HCT116 (cell line): ENCODE data around the gene WDR37. TPM values are rescaled to one million over a fixed set of nuclear protein-coding genes. Genes with fewer than 3 reads are reported as not detected.

Experiments
- ATAC-seq: fragments of 200-7000 bp; cut with Tn5 transposase; 2 replicates; pipeline ENCODE4 v1.9.1; 2020; ENCODE audit warnings: mild to moderate bottlenecking, moderate library complexity
- BruUV-seq: library from RNA; stranded (reverse); fragments of 400-500 nt; replicated peaks from 2 replicates; lab custom pipeline; 2021; lab: Mats Ljungman, UMichigan
- CTCF ChIA-PET: fragments of 300-600 bp; sonication (Branson Sonifier 250); formaldehyde crosslinking; loops from one replicate; lab custom pipeline; 2021; ENCODE audit warnings: antibody characterized with exemption; lab: Charles Lee
- POLR2A ChIA-PET: fragments of 300-600, 350-600 bp; sonication (Branson Sonifier 250); formaldehyde crosslinking; loops from one replicate; lab custom pipeline; 2021; ENCODE audit warnings: antibody characterized with exemption; lab: Charles Lee
- RAD21 ChIA-PET, 2 experiments: fragments of 300-600 bp; sonication (Branson Sonifier 250); formaldehyde crosslinking; loops; one replicate each; lab custom pipeline; 2023; ENCODE audit warnings: low total read pairs in 2 of 2; ENCODE audit not compliant: uncharacterized antibody in 2 of 2, unreplicated experiment in 2 of 2, low non-redundant PET in 1 of 2; lab: Charles Lee
- DNase-seq: peaks from one replicate; pipeline ENCODE4 v3.0.0-alpha.2; 2010; ENCODE audit warnings: low read depth, low spot score
- H2AFZ ChIP-seq: fragments of 200-600 bp; shearing (Covaris generic), sonication (generic); 2 replicates; pipeline ENCODE4 v1.6.1; 2017; ENCODE audit warnings: low read depth, mixed run types, mixed read lengths, antibody characterized with exemption, low read length; ENCODE audit not compliant: poor library complexity, severe bottlenecking
- H3K27ac ChIP-seq: 2 replicates; pipeline ENCODE4 v1.5.1; 2012; ENCODE audit warnings: low read depth, low read length
- H3K27me3 ChIP-seq: fragments of 200-600 bp; sonication (generic); 2 replicates; pipeline ENCODE4 v1.6.1; 2016; ENCODE audit warnings: mixed run types, low read length, mixed read lengths; ENCODE audit not compliant: insufficient read depth
- H3K36me3 ChIP-seq, 2 experiments: fragments of 200-500 bp in 1 of 2; fragments of 200-600 bp in 1 of 2; sonication (Bioruptor generic) in 1 of 2; sonication (generic) in 1 of 2; 2 replicates each; pipeline versions ENCODE4 v1.5.1 to v1.6.1; 2014 to 2016; ENCODE audit warnings: low read length in 2 of 2, inconsistent platforms in 1 of 2, mixed read lengths in 1 of 2, mixed run types in 1 of 2; ENCODE audit not compliant: insufficient read depth in 2 of 2, control insufficient read depth in 1 of 2
- H3K4me1 ChIP-seq, 2 experiments: fragments of 200-600 bp in 1 of 2; sonication (generic) in 1 of 2; 2 replicates each; pipeline versions ENCODE4 v1.5.1 to v1.6.1; 2012 to 2017; ENCODE audit warnings: low read length in 2 of 2, inconsistent platforms in 1 of 2, mild to moderate bottlenecking in 1 of 2, mixed read lengths in 1 of 2, mixed run types in 1 of 2, moderate library complexity in 1 of 2; ENCODE audit not compliant: insufficient read depth in 2 of 2, control insufficient read depth in 1 of 2
- H3K4me2 ChIP-seq: fragments of 200-600 bp; sonication (generic); 2 replicates; pipeline ENCODE4 v1.6.1; 2017; ENCODE audit warnings: mixed run types, low read length, mixed read lengths
- H3K4me3 ChIP-seq, 2 experiments: fragments of 200-600 bp in 1 of 2; sonication (generic) in 1 of 2; replicated peaks in 1 of 2; 2 replicates each; pipeline ENCODE4 v1.5.1; 2011 to 2016; ENCODE audit warnings: low read length in 2 of 2, control low read depth in 1 of 2, low read depth in 1 of 2, mild to moderate bottlenecking in 1 of 2, mixed read lengths in 1 of 2, mixed run types in 1 of 2
- H3K79me2 ChIP-seq: fragments of 200-600 bp; sonication (generic); 2 replicates; pipeline ENCODE4 v1.6.1; 2017; ENCODE audit warnings: mild to moderate bottlenecking, mixed run types, low read length, moderate library complexity, mixed read lengths; ENCODE audit not compliant: insufficient read depth
- H3K9ac ChIP-seq: fragments of 200-600 bp; sonication (generic); 2 replicates; pipeline ENCODE4 v1.6.1; 2016; ENCODE audit warnings: low read length, mixed read lengths
- H3K9me2 ChIP-seq: fragments of 200-600 bp; sonication (generic), shearing (Covaris generic); 2 replicates; pipeline ENCODE4 v1.6.1; 2017; ENCODE audit warnings: mixed run types, mild to moderate bottlenecking, moderate library complexity; ENCODE audit not compliant: insufficient read depth
- H3K9me3 ChIP-seq, 2 experiments: fragments of 200-500 bp in 1 of 2; fragments of 200-600 bp in 1 of 2; sonication (Bioruptor generic) in 1 of 2; sonication (generic) in 1 of 2; 2 replicates each; pipeline ENCODE4 v1.6.1; 2014 to 2017; ENCODE audit warnings: low read length in 2 of 2, mixed read lengths in 2 of 2, inconsistent platforms in 1 of 2, low read depth in 1 of 2, mild to moderate bottlenecking in 1 of 2, mixed run types in 1 of 2, moderate library complexity in 1 of 2; ENCODE audit not compliant: control insufficient read depth in 1 of 2, insufficient read depth in 1 of 2
- H4K20me1 ChIP-seq: fragments of 200-600 bp; sonication (generic), shearing (Covaris generic); 2 replicates; pipeline ENCODE4 v1.6.1; 2017; ENCODE audit warnings: mixed run types, mild to moderate bottlenecking, moderate library complexity; ENCODE audit not compliant: insufficient read depth
- CBX3 ChIP-seq: IDR thresholded peaks from 2 replicates; pipeline ENCODE4 v1.6.1; 2012; ENCODE audit warnings: low read depth
- CTCF ChIP-seq, 3 experiments: fragments of 200-600 bp in 1 of 3; sonication (generic) in 1 of 3; IDR thresholded peaks in 2 of 3; conservative IDR thresholded peaks in 1 of 3; 2 replicates each; pipeline ENCODE4 v1.5.1; 2012 to 2017; ENCODE audit warnings: low read depth in 2 of 3, low read length in 2 of 3, antibody characterized with exemption in 1 of 3, borderline replicate concordance in 1 of 3, control low read depth in 1 of 3, mild to moderate bottlenecking in 1 of 3, mixed read lengths in 1 of 3, mixed run types in 1 of 3, moderate library complexity in 1 of 3; ENCODE audit not compliant: insufficient read depth in 1 of 3
- FOSL1 ChIP-seq: IDR thresholded peaks from 2 replicates; pipeline ENCODE4 v1.6.1; 2012; ENCODE audit warnings: low read depth
- JUND ChIP-seq: IDR thresholded peaks from 2 replicates; pipeline ENCODE4 v1.6.1; 2012
- MAX ChIP-seq: IDR thresholded peaks from 2 replicates; pipeline ENCODE4 v1.6.1; 2012
- POLR2A ChIP-seq: IDR thresholded peaks from 2 replicates; pipeline ENCODE4 v1.7.0; 2011; ENCODE audit warnings: borderline replicate concordance; ENCODE audit not compliant: insufficient read depth, insufficient read length; ENCODE audit errors: extremely low read depth
- RAD21 ChIP-seq: IDR thresholded peaks from 2 replicates; pipeline ENCODE4 v1.6.1; 2012; ENCODE audit warnings: low read depth, mild to moderate bottlenecking
- SP1 ChIP-seq: IDR thresholded peaks from 2 replicates; pipeline ENCODE4 v1.6.1; 2012; ENCODE audit warnings: low read depth
- TCF7L2 ChIP-seq: IDR thresholded peaks from 2 replicates; pipeline ENCODE4 v1.7.0; 2011; ENCODE audit warnings: borderline replicate concordance, inconsistent platforms; ENCODE audit not compliant: insufficient read depth, insufficient read length; ENCODE audit errors: extremely low read depth
- ZFX ChIP-seq: fragments of 450-650 bp; IDR thresholded peaks from 2 replicates; pipeline ENCODE4 v1.6.1; 2017
- intact Hi-C: fragments of 100-400 bp; cut with micrococcal nuclease; formaldehyde crosslinking; loops from 2 replicates; pipeline ENCODE4 v1.10.0; 2022
- total RNA-seq: library from RNA; stranded (reverse); gene quantifications from one replicate; pipeline ENCODE4 v1.2.1, GENCODE V29; 2021; ENCODE audit not compliant: unreplicated experiment

The WDR37 gene
- total RNA-seq, 1 experiment from 2014 or later = 9.1 TPM

GRCh38 chr10:1107679-1108078, 51.5 kb downstream of the WDR37 start:
- H3K9me2 ChIP-seq = no peaks in the 10 kb centered on the region
- no peak overlapping the region for H2AFZ ChIP-seq
- ChIA-PET CTCF (no interaction called here), POLR2A (no interaction called here), RAD21 (no interaction called here)
- H3K27me3 ChIP-seq = no peaks in the 10 kb centered on the region
- no TSS peak for BruUV-seq
- peaks cover 9% of the 10 kb centered on the region in 2 experiments; a peak in 2 of 4 replicates for H3K36me3 ChIP-seq
- DNase-seq (no peak), ATAC-seq (no peak)
- no peaks in the 10 kb centered on the region for H3K9me3 ChIP-seq
- H3K9ac ChIP-seq = no peak overlapping the region
- H3K27ac ChIP-seq = no peak overlapping the region
- no peaks in the 10 kb centered on the region for H4K20me1 ChIP-seq
- H3K79me2 ChIP-seq = no peaks in the 10 kb centered on the region
- no peak for TF ChIP-seq TCF7L2
- H3K4me1 ChIP-seq = peaks cover 11 to 18% of the 10 kb centered on the region in 2 experiments
- no peak overlapping the region for H3K4me3 ChIP-seq
- intact Hi-C loops = no loop called here
- no peak overlapping the region for H3K4me2 ChIP-seq

GRCh38 chr10:1109795-1110673, 53.8 kb downstream of the WDR37 start:
- Histone ChIP-seq H3K9ac (peak overlapping the region; percentile 23; the same call in 1 of the 2 replicates), H3K27me3 (no peaks in the 10 kb centered on the region), H3K36me3 (peaks cover 9% of the 10 kb centered on the region in 2 experiments; a peak in 2 of 4 replicates), H3K9me2 (no peaks in the 10 kb centered on the region), H3K4me2 (peak overlapping the region; percentile 66), H4K20me1 (no peaks in the 10 kb centered on the region), H3K9me3 (no peaks in the 10 kb centered on the region), H2AFZ (no peak overlapping the region), H3K4me3 (no peak overlapping the region), H3K27ac (peak overlapping the region; percentile 40; the same call in 1 of the 2 replicates), H3K4me1 (peaks cover 11 to 18% of the 10 kb centered on the region in 2 experiments), H3K79me2 (no peaks in the 10 kb centered on the region)
- peak; percentile 58 for DNase-seq
- ChIA-PET POLR2A (no interaction called here), RAD21 (no interaction called here), CTCF (interaction anchor here (0.5 to 3.0 kb wide), 6 partner anchors 22 to 1935 kb away, joined by 3 to 14 read pairs (median 3); no protein-coding TSS in a partner anchor)
- no TSS peak for BruUV-seq
- intact Hi-C loops = loop anchor here (5.0 kb wide), 1 partner anchor 257 kb away; no protein-coding TSS in a partner anchor
- peak; percentile 97 for ATAC-seq
- 0 out of 2 replicates have a peak, but pooled peaks have one; percentile 48 for TF ChIP-seq MAX
- TF ChIP-seq JUND = peak; percentile 81
- peak; percentile 49; the same call in 1 of the 2 replicates for TF ChIP-seq SP1
- no peak for TF ChIP-seq POLR2A
- peak; percentile 80 for TF ChIP-seq FOSL1
- TF ChIP-seq CBX3 = no peak; the same call in 1 of the 2 replicates
- peak; percentile 73 for TF ChIP-seq RAD21
- no peak for TF ChIP-seq ZFX
- peak; percentile 41 to 85 (median 85); a peak in 5 of 6 replicates for TF ChIP-seq CTCF (IDR thresholded peaks at IDR 0.05 in 2 of 3, conservative IDR thresholded peaks at IDR 0.05 in 1 of 3; ENCODE audit: borderline replicate concordance in 1 of 3, insufficient read depth in 1 of 3, low read depth in 2 of 3, low read length in 2 of 3)
